VCaP (cell line): Measurements from ENCODE around the gene COX6B2.

Experiments
- H3K27ac ChIP-seq: fragments of 450-650 bp; 2 replicates; pipeline ENCODE4 v1.5.1; 2017
- TF ChIP-seq, protein P1 (sequence below): fragments of 450-650 bp; conservative IDR thresholded peaks from 2 replicates; pipeline ENCODE4 v1.5.1; 2017; ENCODE audit warnings: mild to moderate bottlenecking, moderate library complexity

COX6B2 gene

GRCh38 chr19:55369653-55370304 lies 15.3 kb upstream of the COX6B2 start:
- no peak overlapping the region for H3K27ac ChIP-seq
- TF ChIP-seq, protein P1, sequence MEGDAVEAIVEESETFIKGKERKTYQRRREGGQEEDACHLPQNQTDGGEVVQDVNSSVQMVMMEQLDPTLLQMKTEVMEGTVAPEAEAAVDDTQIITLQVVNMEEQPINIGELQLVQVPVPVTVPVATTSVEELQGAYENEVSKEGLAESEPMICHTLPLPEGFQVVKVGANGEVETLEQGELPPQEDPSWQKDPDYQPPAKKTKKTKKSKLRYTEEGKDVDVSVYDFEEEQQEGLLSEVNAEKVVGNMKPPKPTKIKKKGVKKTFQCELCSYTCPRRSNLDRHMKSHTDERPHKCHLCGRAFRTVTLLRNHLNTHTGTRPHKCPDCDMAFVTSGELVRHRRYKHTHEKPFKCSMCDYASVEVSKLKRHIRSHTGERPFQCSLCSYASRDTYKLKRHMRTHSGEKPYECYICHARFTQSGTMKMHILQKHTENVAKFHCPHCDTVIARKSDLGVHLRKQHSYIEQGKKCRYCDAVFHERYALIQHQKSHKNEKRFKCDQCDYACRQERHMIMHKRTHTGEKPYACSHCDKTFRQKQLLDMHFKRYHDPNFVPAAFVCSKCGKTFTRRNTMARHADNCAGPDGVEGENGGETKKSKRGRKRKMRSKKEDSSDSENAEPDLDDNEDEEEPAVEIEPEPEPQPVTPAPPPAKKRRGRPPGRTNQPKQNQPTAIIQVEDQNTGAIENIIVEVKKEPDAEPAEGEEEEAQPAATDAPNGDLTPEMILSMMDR: no peak

- no peak overlapping the region for H3K27ac ChIP-seq
- TF ChIP-seq, protein P1: no peak
Measured at GRCh38 chr19:55368701-55369563, 14.4 kb upstream of the COX6B2 start.

GRCh38 chr19:55368106-55368505 lies 13.6 kb upstream of the COX6B2 start:
- no peak overlapping the region for H3K27ac ChIP-seq
- TF ChIP-seq, protein P1: no peak

DNA sequence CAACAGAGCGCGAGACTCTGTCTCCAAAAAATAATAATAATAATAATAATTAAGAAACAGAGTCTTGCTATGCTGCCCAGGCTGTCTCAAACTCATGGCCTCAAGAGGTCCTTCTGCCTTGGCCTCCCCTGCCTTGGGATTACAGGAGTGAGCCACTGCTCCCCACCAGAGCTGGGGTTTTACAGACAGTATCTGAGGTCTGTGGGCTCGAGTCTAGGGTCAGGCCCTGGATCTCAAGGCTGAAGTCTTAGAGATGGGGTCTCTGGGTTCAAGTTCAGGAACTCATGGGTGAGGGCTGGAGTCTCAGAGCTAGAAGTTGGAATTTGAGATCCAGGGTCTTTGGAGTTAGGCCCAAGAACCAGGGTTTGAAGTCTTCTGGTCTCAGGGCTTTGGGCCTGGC lies 12.3 kb upstream of the COX6B2 start:
- no peak overlapping the region for H3K27ac ChIP-seq
- TF ChIP-seq, protein P1: no peak

DNA sequence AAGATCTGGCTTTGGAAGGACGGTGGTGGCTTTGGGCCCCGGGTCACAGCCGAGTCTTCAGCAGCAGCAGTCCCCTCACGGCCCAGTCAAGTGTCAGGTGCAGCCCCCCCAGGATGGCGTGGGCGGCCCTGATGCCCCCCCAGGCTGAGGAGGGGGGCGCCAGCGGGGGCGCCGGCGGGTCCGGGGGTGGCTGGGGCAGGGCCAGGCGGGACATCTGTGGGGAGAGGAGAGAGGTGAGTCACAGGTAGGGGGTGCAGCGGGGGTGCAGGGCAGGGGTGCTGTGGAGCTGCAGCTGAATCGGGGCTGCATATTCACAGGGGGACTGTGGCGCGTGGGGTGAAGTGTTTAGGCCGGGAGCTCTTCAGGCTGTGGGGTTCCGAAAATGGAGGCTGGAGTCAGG lies 11.4 kb upstream of the COX6B2 start:
- H3K27ac ChIP-seq: no peak overlapping the region
- TF ChIP-seq, protein P1: no peak

- no peak overlapping the region for H3K27ac ChIP-seq
- TF ChIP-seq, protein P1: no peak
Measured at GRCh38 chr19:55365245-55365644, 10.7 kb upstream of the COX6B2 start.

DNA sequence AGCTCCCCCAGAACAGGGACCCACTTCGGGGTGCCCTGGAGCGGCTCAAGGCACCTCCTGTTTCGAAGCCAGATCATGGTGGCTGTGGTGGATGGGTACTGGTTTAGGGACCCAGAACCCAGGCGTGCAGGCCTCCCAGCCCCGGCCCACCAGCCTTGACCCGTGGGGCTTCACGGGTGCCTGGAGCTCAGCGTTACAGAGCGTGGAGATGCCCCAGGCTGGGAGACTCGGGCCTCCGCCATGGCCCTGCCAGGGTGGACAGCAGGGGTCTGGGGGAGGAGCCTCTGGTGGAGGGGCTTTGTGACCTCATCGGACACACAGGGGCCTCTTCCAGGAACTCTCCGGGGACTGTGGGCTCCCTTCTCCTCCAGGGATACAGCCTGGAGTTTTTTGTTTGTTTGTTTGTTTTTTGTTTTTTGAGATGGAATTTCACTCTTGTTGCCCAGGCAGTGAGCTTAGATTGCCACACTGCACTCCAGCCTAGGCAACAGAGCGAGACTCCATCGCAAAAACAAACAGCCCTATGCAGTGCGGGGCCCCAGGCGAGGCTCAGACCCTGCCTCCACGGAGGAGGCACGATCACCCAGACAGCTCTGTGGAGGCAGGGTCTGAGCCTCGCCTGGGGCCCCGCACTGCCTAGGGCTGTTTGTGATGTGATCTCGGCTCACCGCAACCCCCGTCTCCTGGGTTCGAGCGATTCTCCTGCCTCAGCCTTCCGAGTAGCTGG lies 8.6 kb upstream of the COX6B2 start, which contains the start of gene GARIN5B:
TSS of gene GARIN5B (minus strand) at position 271 of the 727 bp plus-strand sequence. CDS start at position 77, 194 bp downstream.
- no peak within 1 kb of the TSS for H3K27ac ChIP-seq
- TF ChIP-seq, protein P1: no peak
